ENCODE data around the gene RALB.
A peak's percentile ranks its signal among the peaks of the same experiment; 100 is the strongest.

The RALB gene

GRCh38 chr2:120343433-120344105 lies 90.9 kb downstream of the RALB start:
- peak; percentile 62 for DNase-seq (ENCODE audit: low read depth)

Data from fibroblast of the conjunctiva (primary cell).